Neuronal stem cell (in vitro differentiated cells): Measurements from ENCODE around the gene TBC1D22B.

ENCODE experiments used
- DNase-seq: peaks from one replicate; pipeline ENCODE4 v3.0.0-alpha.2; 2013; ENCODE audit warnings: low spot score
- H2AFZ ChIP-seq: one replicate; pipeline ENCODE4 v1.6.1; 2013; ENCODE audit warnings: mild to moderate bottlenecking, low read length, inconsistent platforms
- H2AK5ac ChIP-seq: 2 replicates; pipeline ENCODE4 v1.6.1; 2013; ENCODE audit warnings: low read depth, mild to moderate bottlenecking, inconsistent platforms, low read length, moderate library complexity, mixed read lengths
- H2BK120ac ChIP-seq: 2 replicates; pipeline ENCODE4 v1.6.1; 2013; ENCODE audit warnings: low read depth, mild to moderate bottlenecking, inconsistent platforms, low read length, moderate library complexity, mixed read lengths
- H2BK12ac ChIP-seq: one replicate; pipeline ENCODE4 v1.6.1; 2013; ENCODE audit warnings: low read length, inconsistent platforms
- H2BK15ac ChIP-seq: 2 replicates; pipeline ENCODE4 v1.6.1; 2013; ENCODE audit warnings: mild to moderate bottlenecking, low read length, inconsistent platforms, mixed read lengths
- H2BK5ac ChIP-seq: one replicate; pipeline ENCODE4 v1.6.1; 2013; ENCODE audit warnings: inconsistent platforms, mild to moderate bottlenecking, low read length, moderate library complexity
- H3K14ac ChIP-seq: one replicate; pipeline ENCODE4 v1.6.1; 2013; ENCODE audit warnings: low read length, inconsistent platforms
- H3K18ac ChIP-seq: 2 replicates; pipeline ENCODE4 v1.6.1; 2013; ENCODE audit warnings: low read length, inconsistent platforms
- H3K23ac ChIP-seq: 2 replicates; pipeline ENCODE4 v1.6.1; 2013; ENCODE audit warnings: low read depth, mild to moderate bottlenecking, mixed read lengths, low read length, inconsistent platforms; ENCODE audit not compliant: poor library complexity
- H3K27ac ChIP-seq: replicated peaks from 3 replicates; pipeline ENCODE4 v1.5.1; 2013; ENCODE audit warnings: low read length, inconsistent platforms
- H3K27me3 ChIP-seq, 3 experiments: 2 replicates each; pipeline ENCODE4 v1.6.1; 2013; ENCODE audit warnings: low read length in 3 of 3, mild to moderate bottlenecking in 2 of 3, inconsistent platforms in 1 of 3, low read depth in 1 of 3, mixed read lengths in 1 of 3, moderate library complexity in 1 of 3; ENCODE audit not compliant: control insufficient read depth in 3 of 3, insufficient read depth in 3 of 3
- H3K36me3 ChIP-seq, 2 donors: replicated peaks in 1 of 2; 2 replicates each; pipeline ENCODE4 v1.6.1; 2013; ENCODE audit warnings: low read length in 2 of 2; ENCODE audit not compliant: control insufficient read depth in 2 of 2, insufficient read depth in 2 of 2
- H3K4ac ChIP-seq: 2 replicates; pipeline ENCODE4 v1.6.1; 2013; ENCODE audit warnings: inconsistent platforms, mild to moderate bottlenecking, low read length, moderate library complexity
- H3K4me1 ChIP-seq, 2 donors: 1 replicate in 1 of 2; 2 replicates in 1 of 2; pipeline ENCODE4 v1.6.1; 2013; ENCODE audit warnings: low read length in 2 of 2, low read depth in 1 of 2; ENCODE audit not compliant: control insufficient read depth in 2 of 2, insufficient read depth in 1 of 2
- H3K4me2 ChIP-seq: one replicate; pipeline ENCODE4 v1.6.1; 2013; ENCODE audit warnings: mild to moderate bottlenecking, low read length, inconsistent platforms; ENCODE audit not compliant: insufficient read depth, poor library complexity, severe bottlenecking
- H3K4me3 ChIP-seq, 2 donors: 2 replicates each; pipeline ENCODE4 v1.5.1; 2013; ENCODE audit warnings: low read length in 2 of 2, mild to moderate bottlenecking in 2 of 2, inconsistent platforms in 1 of 2, moderate library complexity in 1 of 2
- H3K79me1 ChIP-seq: one replicate; pipeline ENCODE4 v1.6.1; 2013; ENCODE audit warnings: low read depth, mild to moderate bottlenecking, inconsistent platforms, low read length, moderate library complexity
- H3K9ac ChIP-seq: one replicate; pipeline ENCODE4 v1.6.1; 2013; ENCODE audit warnings: mild to moderate bottlenecking, low read depth, low read length, inconsistent platforms; ENCODE audit not compliant: poor library complexity
- H3K9me3 ChIP-seq, 2 donors: replicated peaks in 1 of 2; 2 replicates each; pipeline versions ENCODE3 to v1.6.1; 2013; ENCODE audit warnings: low read length in 2 of 2, mild to moderate bottlenecking in 2 of 2, inconsistent platforms in 1 of 2, low read depth in 1 of 2, mixed read lengths in 1 of 2, moderate library complexity in 1 of 2; ENCODE audit not compliant: control insufficient read depth in 2 of 2, insufficient read depth in 1 of 2
- H4K8ac ChIP-seq: one replicate; pipeline ENCODE4 v1.6.1; 2013; ENCODE audit warnings: low read depth, mild to moderate bottlenecking, inconsistent platforms, low read length, moderate library complexity
- H4K91ac ChIP-seq: one replicate; pipeline ENCODE4 v1.6.1; 2013; ENCODE audit warnings: low read length, low read depth, mild to moderate bottlenecking, inconsistent platforms; ENCODE audit not compliant: poor library complexity
- WGBS, 2 donors: extraction: QIAGEN DNeasy Blood & Tissue Kit; methylation state at CpG; one replicate each; pipeline ENCODE4 v1.1.7; 2013; ENCODE audit warnings: missing lambda C conversion rate in 2 of 2, mixed read lengths in 1 of 2; ENCODE audit not compliant: insufficient read length in 2 of 2, insufficient replicate concordance in 1 of 2; ENCODE audit errors: extremely low coverage in 2 of 2; 5-methylcytosine and 5-hydroxymethylcytosine counted together

The TBC1D22B gene

DNA sequence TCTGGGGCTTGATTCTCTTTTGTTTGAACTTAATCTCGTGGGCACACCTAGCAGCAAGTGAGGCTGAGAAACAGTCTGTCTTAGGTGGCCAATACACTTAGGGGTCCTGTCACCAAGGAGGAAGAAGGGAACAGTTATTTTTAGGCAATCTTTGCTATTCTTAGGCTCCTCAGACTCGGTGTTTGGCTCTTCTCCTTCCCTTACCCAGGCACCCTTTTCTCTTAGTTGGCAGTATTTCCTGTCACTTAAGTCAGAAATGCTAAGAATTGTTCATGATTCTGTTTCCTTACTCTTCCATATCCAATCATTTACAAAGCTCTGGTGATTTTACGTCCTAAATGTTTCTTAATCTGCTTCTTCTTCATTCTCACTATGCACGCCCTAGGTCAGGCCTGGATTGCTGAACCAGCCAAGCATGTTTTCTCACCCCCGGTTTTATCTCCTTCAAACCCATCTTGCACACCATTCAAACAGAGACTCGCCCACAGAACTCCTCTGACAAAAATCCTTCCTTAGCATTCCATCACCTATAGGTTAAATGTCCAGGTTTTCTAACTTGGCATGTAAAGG is 45.6 kb downstream of the TBC1D22B start:
- no peak overlapping the region for H2BK12ac ChIP-seq
- H3K18ac ChIP-seq = no peak overlapping the region
- no peak overlapping the region for H3K4me2 ChIP-seq
- no peak overlapping the region for H2AK5ac ChIP-seq
- H3K4me3 ChIP-seq = no peak overlapping the region
- no peak overlapping the region for H3K27ac ChIP-seq
- no peak overlapping the region for H3K14ac ChIP-seq
- no CpG with 5 or more reads among the region's 6 CpGs for WGBS, 2 donors
- H3K36me3 ChIP-seq = peaks cover 5 to 52% of the 10 kb centered on the region in 2 donors
- no peak overlapping the region for H3K4ac ChIP-seq
- no peak overlapping the region for H2BK15ac ChIP-seq
- no peaks in the 10 kb centered on the region for H3K27me3 ChIP-seq
- H2AFZ ChIP-seq = no peak overlapping the region
- no peak overlapping the region for H2BK120ac ChIP-seq
- no peak overlapping the region for H4K8ac ChIP-seq
- no peak for DNase-seq
- H3K9ac ChIP-seq = no peak overlapping the region
- peaks cover 1 to 2% of the 10 kb centered on the region in 2 donors for H3K4me1 ChIP-seq
- H3K9me3 ChIP-seq = peaks cover 0 to 2% of the 10 kb centered on the region in 2 donors
- no peaks in the 10 kb centered on the region for H3K79me1 ChIP-seq
- no peak overlapping the region for H2BK5ac ChIP-seq
- no peak overlapping the region for H4K91ac ChIP-seq
- no peak overlapping the region for H3K23ac ChIP-seq

DNA sequence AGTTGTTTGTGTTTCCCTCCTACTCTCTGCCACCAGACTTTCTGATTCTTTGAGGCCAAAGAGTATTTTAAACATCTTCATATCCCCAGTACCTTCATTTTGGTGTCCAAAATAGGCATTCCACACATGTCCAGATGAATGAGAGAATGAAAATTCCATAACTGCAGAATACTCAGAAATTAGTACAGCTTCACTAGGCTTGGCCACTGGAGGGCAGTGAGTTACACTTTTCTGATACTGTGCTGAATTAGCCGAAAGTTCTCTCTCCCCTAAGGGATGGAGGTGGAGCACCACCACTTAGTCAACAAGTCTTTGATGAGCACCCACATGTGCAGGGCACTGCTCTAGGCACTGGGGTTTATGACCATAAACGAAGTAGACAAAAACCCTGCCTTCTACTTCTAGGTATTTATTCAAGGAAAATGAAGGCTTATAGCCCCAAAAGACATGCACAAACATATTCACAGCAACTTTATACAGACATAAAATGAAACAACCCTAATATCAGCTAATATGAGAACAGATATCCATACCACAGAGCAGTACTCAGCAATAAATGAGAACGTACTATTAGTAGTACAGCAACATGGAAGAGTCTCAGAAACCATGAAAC is 46.4 kb downstream of the TBC1D22B start:
- Histone ChIP-seq H3K4me1 (peaks cover 4 to 7% of the 10 kb centered on the region in 2 donors), H3K9ac (no peak overlapping the region), H3K4ac (no peak overlapping the region), H3K4me3 (no peak overlapping the region), H4K91ac (no peak overlapping the region), H3K9me3 (peaks cover 0 to 2% of the 10 kb centered on the region in 2 donors), H2BK15ac (no peak overlapping the region), H3K18ac (no peak overlapping the region), H3K79me1 (no peaks in the 10 kb centered on the region), H4K8ac (no peak overlapping the region), H3K27ac (no peak overlapping the region), H2AK5ac (no peak overlapping the region), H2BK120ac (no peak overlapping the region), H3K14ac (no peak overlapping the region), H3K23ac (no peak overlapping the region), H2BK12ac (no peak overlapping the region), H2BK5ac (no peak overlapping the region), H3K4me2 (no peak overlapping the region), H3K36me3 (peaks cover 5 to 52% of the 10 kb centered on the region in 2 donors), H3K27me3 (no peaks in the 10 kb centered on the region), H2AFZ (no peak overlapping the region)
- no CpG with 5 or more reads among the region's 3 CpGs for WGBS, 2 donors
- no peak for DNase-seq

DNA sequence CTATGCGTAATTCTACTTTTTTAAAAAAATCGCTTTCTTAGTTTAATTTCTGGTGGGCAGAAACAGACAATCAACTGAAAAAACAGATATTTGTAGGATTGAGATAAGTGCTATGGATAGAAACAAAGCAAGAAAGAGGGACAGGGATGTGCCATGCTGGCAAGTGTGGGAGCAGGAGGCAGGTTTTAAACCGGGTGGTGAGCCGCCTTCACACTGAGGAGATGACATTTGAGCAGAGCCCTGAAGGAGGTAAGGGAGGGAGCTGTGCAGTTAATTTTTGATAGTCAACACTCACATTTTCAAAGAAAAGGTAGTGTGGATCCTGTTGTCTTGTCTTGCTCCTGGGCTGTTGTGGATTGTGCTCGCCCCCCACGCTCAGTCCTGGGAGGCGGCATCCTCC is 47.2 kb downstream of the TBC1D22B start:
- no peak overlapping the region for H3K4me3 ChIP-seq
- no peak overlapping the region for H2AFZ ChIP-seq
- H2BK120ac ChIP-seq = no peak overlapping the region
- no peak overlapping the region for H4K91ac ChIP-seq
- peaks cover 4 to 11% of the 10 kb centered on the region in 2 donors for H3K4me1 ChIP-seq
- H4K8ac ChIP-seq = no peak overlapping the region
- no CpG with 5 or more reads among the region's 7 CpGs for WGBS, 2 donors
- no peak overlapping the region for H3K4ac ChIP-seq
- H3K9me3 ChIP-seq = peaks cover 0 to 2% of the 10 kb centered on the region in 2 donors
- H3K36me3 ChIP-seq = peaks cover 5 to 47% of the 10 kb centered on the region in 2 donors
- H3K9ac ChIP-seq = no peak overlapping the region
- no peak overlapping the region for H3K14ac ChIP-seq
- DNase-seq = no peak
- H2AK5ac ChIP-seq = no peak overlapping the region
- no peak overlapping the region for H3K4me2 ChIP-seq
- no peak overlapping the region for H3K18ac ChIP-seq
- no peaks in the 10 kb centered on the region for H3K79me1 ChIP-seq
- no peak overlapping the region for H2BK5ac ChIP-seq
- no peak overlapping the region for H2BK15ac ChIP-seq
- H2BK12ac ChIP-seq = no peak overlapping the region
- no peak overlapping the region for H3K23ac ChIP-seq
- H3K27ac ChIP-seq = no peak overlapping the region
- H3K27me3 ChIP-seq = no peaks in the 10 kb centered on the region

DNA sequence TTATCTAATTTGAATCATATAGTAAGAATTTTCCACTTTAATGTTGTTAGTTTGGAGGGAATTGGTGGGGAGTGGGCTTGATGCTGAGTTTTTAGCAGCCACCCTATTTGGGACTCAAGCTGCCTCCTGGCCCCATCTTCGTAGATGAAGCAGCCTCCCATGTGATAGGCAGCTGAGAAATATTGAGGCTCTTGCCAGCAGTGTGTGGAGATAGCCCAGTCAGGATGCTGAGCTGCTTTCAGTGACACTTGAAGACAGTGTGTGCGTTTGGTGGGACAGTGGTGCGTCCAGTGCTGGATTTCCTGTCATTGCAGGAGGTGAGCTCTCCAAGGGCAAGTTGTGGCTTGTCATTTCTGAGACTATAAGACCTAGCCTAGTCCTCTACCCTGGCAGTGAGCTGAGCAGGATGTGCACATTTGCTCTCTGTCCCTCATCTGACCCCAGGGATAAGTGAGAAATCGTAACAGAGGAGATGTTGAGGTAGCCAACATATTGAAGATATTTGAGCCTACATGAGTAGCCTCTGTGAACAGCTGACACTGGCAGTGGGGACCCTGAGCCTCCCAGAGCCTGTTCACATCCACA is 48.4 kb downstream of the TBC1D22B start:
- Histone ChIP-seq H3K36me3 (peaks cover 5 to 45% of the 10 kb centered on the region in 2 donors), H3K4me2 (no peak overlapping the region), H3K79me1 (no peaks in the 10 kb centered on the region), H3K18ac (no peak overlapping the region), H3K4me1 (peaks cover 4 to 11% of the 10 kb centered on the region in 2 donors), H2AFZ (no peak overlapping the region), H3K9ac (peak overlapping the region; percentile 25), H2BK15ac (no peak overlapping the region), H2BK5ac (no peak overlapping the region), H2BK120ac (no peak overlapping the region), H2BK12ac (no peak overlapping the region), H3K14ac (no peak overlapping the region), H3K9me3 (peaks cover 0 to 2% of the 10 kb centered on the region in 2 donors), H3K27me3 (no peaks in the 10 kb centered on the region), H2AK5ac (no peak overlapping the region), H4K91ac (no peak overlapping the region), H3K23ac (no peak overlapping the region), H3K4ac (no peak overlapping the region), H3K4me3 (no peak overlapping the region), H4K8ac (no peak overlapping the region), H3K27ac (no peak overlapping the region)
- no CpG with 5 or more reads among the region's 4 CpGs for WGBS, 2 donors
- DNase-seq = no peak
